SK-N-SH (cell line): Measurements from ENCODE around the gene UGCG. TPM values are rescaled to one million over a fixed set of nuclear protein-coding genes. Genes with fewer than 3 reads are reported as not detected.

Experiments
- CTCF ChIA-PET: fragments of 300-600, 350-600 bp; formaldehyde crosslinking; extraction: SDS; loops from one replicate; lab custom pipeline; 2021; lab: Yijun Ruan, JAX
- POLR2A ChIA-PET: fragments of 350-600 bp; sonication (Branson Sonifier 250); formaldehyde crosslinking; extraction: SDS; loops from one replicate; lab custom pipeline; 2020; ENCODE audit warnings: antibody characterized with exemption, inconsistent platforms; lab: Yijun Ruan, JAX
- DNase-seq: peaks from one replicate; pipeline ENCODE4 v3.0.0; 2012
- H2AFZ ChIP-seq: fragments of 200-600 bp; sonication (generic); 2 replicates; pipeline ENCODE4 v1.8.1; 2016; ENCODE audit warnings: antibody characterized with exemption, mild to moderate bottlenecking, low read depth
- H3F3A ChIP-seq: fragments of 200-600 bp; sonication (generic); replicated peaks from 2 replicates; pipeline ENCODE3; 2016; ENCODE audit warnings: antibody characterized with exemption, mild to moderate bottlenecking; ENCODE audit not compliant: insufficient read depth
- H3K27ac ChIP-seq, 2 experiments: fragments of 200-500 bp in 1 of 2; fragments of 200-600 bp in 1 of 2; sonication (Bioruptor generic) in 1 of 2; sonication (generic), shearing (Covaris generic) in 1 of 2; 2 replicates each; pipeline versions ENCODE4 v1.5.1 to v1.6.1; 2014 to 2016; ENCODE audit warnings: low read depth in 2 of 2, inconsistent platforms in 1 of 2, low read length in 1 of 2, mild to moderate bottlenecking in 1 of 2, mixed read lengths in 1 of 2
- H3K27me3 ChIP-seq: fragments of 200-600 bp; sonication (generic), shearing (Covaris generic); 2 replicates; pipeline ENCODE4 v1.6.1; 2016; ENCODE audit warnings: mixed run types; ENCODE audit not compliant: insufficient read depth
- H3K36me3 ChIP-seq, 2 experiments: fragments of 200-500 bp in 1 of 2; fragments of 200-600 bp in 1 of 2; sonication (Bioruptor generic) in 1 of 2; sonication (generic) in 1 of 2; replicated peaks in 1 of 2; 2 replicates each; pipeline versions ENCODE3 to v1.5.1; 2014 to 2016; ENCODE audit warnings: low read length in 1 of 2, mild to moderate bottlenecking in 1 of 2; ENCODE audit not compliant: insufficient read depth in 2 of 2, control insufficient read depth in 1 of 2
- H3K4me1 ChIP-seq, 2 experiments: fragments of 200-500 bp in 1 of 2; fragments of 200-600 bp in 1 of 2; sonication (Bioruptor generic) in 1 of 2; sonication (generic), shearing (Covaris generic) in 1 of 2; 2 replicates each; pipeline versions ENCODE4 v1.5.1 to v1.6.1; 2014 to 2016; ENCODE audit warnings: low read depth in 1 of 2, low read length in 1 of 2, mixed run types in 1 of 2; ENCODE audit not compliant: insufficient read depth in 2 of 2, control insufficient read depth in 1 of 2
- H3K4me2 ChIP-seq: fragments of 200-600 bp; sonication (generic), shearing (Covaris generic); 2 replicates; pipeline ENCODE4 v1.6.1; 2017; ENCODE audit warnings: mixed run types
- H3K4me3 ChIP-seq, 2 experiments: fragments of 200-500 bp in 1 of 2; fragments of 200-600 bp in 1 of 2; sonication (Bioruptor generic) in 1 of 2; sonication (generic), shearing (Covaris generic) in 1 of 2; 2 replicates each; pipeline versions ENCODE4 v1.5.1 to v1.8.1; 2014 to 2016; ENCODE audit warnings: low read depth in 2 of 2, inconsistent platforms in 1 of 2, low read length in 1 of 2, mild to moderate bottlenecking in 1 of 2, mixed read lengths in 1 of 2, moderate library complexity in 1 of 2
- H3K79me2 ChIP-seq: fragments of 200-600 bp; sonication (generic); 2 replicates; pipeline ENCODE4 v1.8.1; 2017; ENCODE audit warnings: mild to moderate bottlenecking; ENCODE audit not compliant: insufficient read depth
- H3K9ac ChIP-seq: fragments of 200-600 bp; sonication (generic); 2 replicates; pipeline ENCODE4 v1.6.1; 2017; ENCODE audit warnings: mixed run types
- H3K9me2 ChIP-seq: fragments of 200-600 bp; sonication (generic); 2 replicates; pipeline ENCODE4 v1.6.1; 2017; ENCODE audit warnings: mixed run types
- H3K9me3 ChIP-seq: fragments of 200-600 bp; sonication (generic); 2 replicates; pipeline ENCODE4 v1.6.1; 2017; ENCODE audit warnings: mixed run types, mild to moderate bottlenecking, moderate library complexity
- H4K20me1 ChIP-seq: fragments of 200-600 bp; sonication (generic); 2 replicates; pipeline ENCODE4 v1.6.1; 2017; ENCODE audit warnings: mild to moderate bottlenecking, mixed run types; ENCODE audit not compliant: insufficient read depth
- CHD2 ChIP-seq: fragments of 150-350 bp; IDR thresholded peaks from 2 replicates; pipeline ENCODE4 v1.6.1; 2018; ENCODE audit warnings: low read length; ENCODE audit not compliant: partially characterized antibody
- ELF1 ChIP-seq: IDR thresholded peaks from 2 replicates; pipeline ENCODE4 v1.4.0; 2012
- EP300 ChIP-seq, 2 experiments: IDR thresholded peaks; 2 replicates each; pipeline versions ENCODE4 v1.4.0 to v1.6.1; 2012; ENCODE audit warnings: borderline replicate concordance in 1 of 2, low read depth in 1 of 2, low read length in 1 of 2
- EZH2phosphoT487 ChIP-seq: fragments of 200-600 bp; sonication (generic); IDR thresholded peaks from 2 replicates; pipeline ENCODE4 v1.6.1; 2017; ENCODE audit warnings: low read depth, mixed run types, mild to moderate bottlenecking, antibody characterized with exemption, moderate library complexity, borderline replicate concordance
- JUND ChIP-seq: IDR thresholded peaks from 2 replicates; pipeline ENCODE4 v1.4.0; 2012
- MEF2A ChIP-seq: IDR thresholded peaks from 2 replicates; pipeline ENCODE4 v1.4.0; 2012; ENCODE audit warnings: low read depth, borderline replicate concordance
- MXI1 ChIP-seq: IDR thresholded peaks from 2 replicates; pipeline ENCODE4 v1.6.1; 2012; ENCODE audit warnings: mild to moderate bottlenecking, low read depth, low read length, improper control_type of control experiment
- NRF1 ChIP-seq: IDR thresholded peaks from 2 replicates; pipeline ENCODE4 v1.6.1; 2012; ENCODE audit warnings: low read depth, mild to moderate bottlenecking, low read length
- POLR2AphosphoS5 ChIP-seq: IDR thresholded peaks from 2 replicates; pipeline ENCODE4 v1.6.1; 2012; ENCODE audit warnings: low read depth, low read length
- RAD21 ChIP-seq: IDR thresholded peaks from 2 replicates; pipeline ENCODE4 v1.6.1; 2012; ENCODE audit warnings: mild to moderate bottlenecking, low read length
- RFX5 ChIP-seq: IDR thresholded peaks from 2 replicates; pipeline ENCODE4 v1.6.1; 2012; ENCODE audit warnings: mild to moderate bottlenecking, improper control_type of control experiment, low read length
- RXRA ChIP-seq: IDR thresholded peaks from 2 replicates; pipeline ENCODE4 v1.4.0; 2012; ENCODE audit warnings: low read depth, mild to moderate bottlenecking, borderline replicate concordance
- TAF1 ChIP-seq: IDR thresholded peaks from 2 replicates; pipeline ENCODE4 v1.6.1; 2012; ENCODE audit warnings: low read depth, mild to moderate bottlenecking, low read length, moderate library complexity, borderline replicate concordance
- TCF12 ChIP-seq: IDR thresholded peaks from 2 replicates; pipeline ENCODE4 v1.4.0; 2012
- TEAD4 ChIP-seq: IDR thresholded peaks from 2 replicates; pipeline ENCODE4 v1.4.0; 2012; ENCODE audit warnings: mild to moderate bottlenecking, borderline replicate concordance; ENCODE audit not compliant: insufficient read depth
- WGBS: methylation state at CpG from one replicate; pipeline ENCODE4 v1.1.6; 2017; ENCODE audit warnings: low lambda C conversion rate; 5-methylcytosine and 5-hydroxymethylcytosine counted together
- polyA plus RNA-seq, 3 experiments: library from polyadenylated mRNA; depleted of rRNA; stranded (reverse); fragments of >200 nt; gene quantifications; 2 replicates each; pipeline ENCODE4 v1.2.3, GENCODE V29; 2012
- TF ChIP-seq, protein P1 (sequence below): fragments of 150-350 bp; IDR thresholded peaks from 2 replicates; pipeline ENCODE4 v1.6.1; 2017; ENCODE audit warnings: antibody characterized with exemption, low read length, low read depth, borderline replicate concordance
- TF ChIP-seq, protein P2 (sequence below): fragments of 200-600 bp; sonication (generic); IDR thresholded peaks from 2 replicates; pipeline ENCODE4 v1.6.1; 2017; ENCODE audit warnings: antibody characterized with exemption, mild to moderate bottlenecking, moderate library complexity
- TF ChIP-seq, protein P3 (sequence below): IDR thresholded peaks from 2 replicates; pipeline ENCODE4 v1.4.0; 2012; ENCODE audit warnings: low read depth, borderline replicate concordance
- TF ChIP-seq, protein P4 (sequence below): IDR thresholded peaks from 2 replicates; pipeline ENCODE4 v1.4.0; 2012; ENCODE audit warnings: low read depth
- TF ChIP-seq, protein P5 (sequence below): IDR thresholded peaks from 2 replicates; pipeline ENCODE4 v1.6.1; 2012; ENCODE audit warnings: mild to moderate bottlenecking, low read depth, low read length, moderate library complexity

Gene UGCG
- polyA plus RNA-seq, 1 of the 3 experiments (the other 2 are of a cell fraction) = 20.0 TPM

DNA sequence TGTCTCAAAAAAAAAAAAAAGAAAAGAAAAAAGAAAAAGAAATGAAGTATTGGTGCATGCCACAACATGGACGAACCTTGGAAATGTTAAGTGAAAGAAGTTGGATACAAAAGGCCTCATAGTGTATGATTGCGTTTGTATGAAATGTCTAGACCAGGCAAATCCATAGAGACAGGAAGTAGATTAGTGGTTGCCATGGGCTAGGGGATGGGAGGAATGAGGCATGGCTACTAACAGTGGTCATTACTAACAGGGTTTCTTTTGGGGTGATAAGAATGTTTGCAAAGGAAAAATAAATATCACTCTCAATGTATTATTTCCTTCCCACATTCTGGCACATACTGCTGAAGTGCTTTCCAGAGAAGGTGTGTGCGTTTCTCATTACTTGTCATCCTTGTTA lies 44.1 kb downstream of the UGCG start:
- WGBS = 88% methylated on average over 3 of the region's 3 CpGs
- POLR2A ChIA-PET = no interaction called here

DNA sequence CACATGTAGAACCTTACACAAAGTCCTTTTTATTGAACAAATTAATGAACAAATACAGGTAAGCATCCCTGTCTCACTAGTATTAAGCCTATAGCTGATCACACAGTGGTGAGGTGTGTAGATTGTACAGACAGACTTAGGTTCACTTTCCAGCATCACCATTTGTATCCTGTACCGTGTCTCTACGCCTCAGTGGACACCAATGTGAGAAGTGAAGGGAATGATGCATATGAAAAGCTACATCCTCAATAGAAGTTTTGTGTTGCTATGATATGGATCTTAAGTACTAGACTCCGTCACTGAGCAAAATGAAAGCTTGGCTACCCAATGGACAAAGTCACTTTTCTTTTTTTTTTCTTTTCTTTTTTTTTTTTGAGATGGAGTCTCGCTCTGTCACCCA lies 46.6 kb downstream of the UGCG start:
- H3K27me3 ChIP-seq = no peaks in the 10 kb centered on the region
- ChIA-PET CTCF (no interaction called here), POLR2A (no interaction called here)
- H3K9me2 ChIP-seq = no peaks in the 10 kb centered on the region
- H3K9ac ChIP-seq = no peak overlapping the region
- no peaks in the 10 kb centered on the region for H3K9me3 ChIP-seq
- H3K36me3 ChIP-seq = peaks cover 0 to 2% of the 10 kb centered on the region in 2 experiments
- peaks cover 0 to 4% of the 10 kb centered on the region in 2 experiments; a peak in 1 of 4 replicates for H3K4me1 ChIP-seq
- peaks cover 10% of the 10 kb centered on the region for H3F3A ChIP-seq
- H3K27ac ChIP-seq = no peak overlapping the region
- no peak overlapping the region for H3K4me3 ChIP-seq
- H2AFZ ChIP-seq = no peak overlapping the region
- WGBS = 98% methylated on average over 4 of the region's 4 CpGs
- H3K79me2 ChIP-seq = no peaks in the 10 kb centered on the region
- H4K20me1 ChIP-seq = no peaks in the 10 kb centered on the region
- no peak for DNase-seq
- no peak overlapping the region for H3K4me2 ChIP-seq
- TF ChIP-seq, protein P1, sequence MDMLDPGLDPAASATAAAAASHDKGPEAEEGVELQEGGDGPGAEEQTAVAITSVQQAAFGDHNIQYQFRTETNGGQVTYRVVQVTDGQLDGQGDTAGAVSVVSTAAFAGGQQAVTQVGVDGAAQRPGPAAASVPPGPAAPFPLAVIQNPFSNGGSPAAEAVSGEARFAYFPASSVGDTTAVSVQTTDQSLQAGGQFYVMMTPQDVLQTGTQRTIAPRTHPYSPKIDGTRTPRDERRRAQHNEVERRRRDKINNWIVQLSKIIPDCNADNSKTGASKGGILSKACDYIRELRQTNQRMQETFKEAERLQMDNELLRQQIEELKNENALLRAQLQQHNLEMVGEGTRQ = no peak
- no peak for TF ChIP-seq MEF2A
- no peak for TF ChIP-seq EP300 (IDR thresholded peaks at IDR 0.05; ENCODE audit: borderline replicate concordance in 1 of 2, low read depth in 1 of 2, low read length in 1 of 2)
- TF ChIP-seq, protein P2, sequence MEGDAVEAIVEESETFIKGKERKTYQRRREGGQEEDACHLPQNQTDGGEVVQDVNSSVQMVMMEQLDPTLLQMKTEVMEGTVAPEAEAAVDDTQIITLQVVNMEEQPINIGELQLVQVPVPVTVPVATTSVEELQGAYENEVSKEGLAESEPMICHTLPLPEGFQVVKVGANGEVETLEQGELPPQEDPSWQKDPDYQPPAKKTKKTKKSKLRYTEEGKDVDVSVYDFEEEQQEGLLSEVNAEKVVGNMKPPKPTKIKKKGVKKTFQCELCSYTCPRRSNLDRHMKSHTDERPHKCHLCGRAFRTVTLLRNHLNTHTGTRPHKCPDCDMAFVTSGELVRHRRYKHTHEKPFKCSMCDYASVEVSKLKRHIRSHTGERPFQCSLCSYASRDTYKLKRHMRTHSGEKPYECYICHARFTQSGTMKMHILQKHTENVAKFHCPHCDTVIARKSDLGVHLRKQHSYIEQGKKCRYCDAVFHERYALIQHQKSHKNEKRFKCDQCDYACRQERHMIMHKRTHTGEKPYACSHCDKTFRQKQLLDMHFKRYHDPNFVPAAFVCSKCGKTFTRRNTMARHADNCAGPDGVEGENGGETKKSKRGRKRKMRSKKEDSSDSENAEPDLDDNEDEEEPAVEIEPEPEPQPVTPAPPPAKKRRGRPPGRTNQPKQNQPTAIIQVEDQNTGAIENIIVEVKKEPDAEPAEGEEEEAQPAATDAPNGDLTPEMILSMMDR = no peak
- TF ChIP-seq RAD21 = no peak
- TF ChIP-seq RFX5 = no peak
- TF ChIP-seq, protein P3, sequence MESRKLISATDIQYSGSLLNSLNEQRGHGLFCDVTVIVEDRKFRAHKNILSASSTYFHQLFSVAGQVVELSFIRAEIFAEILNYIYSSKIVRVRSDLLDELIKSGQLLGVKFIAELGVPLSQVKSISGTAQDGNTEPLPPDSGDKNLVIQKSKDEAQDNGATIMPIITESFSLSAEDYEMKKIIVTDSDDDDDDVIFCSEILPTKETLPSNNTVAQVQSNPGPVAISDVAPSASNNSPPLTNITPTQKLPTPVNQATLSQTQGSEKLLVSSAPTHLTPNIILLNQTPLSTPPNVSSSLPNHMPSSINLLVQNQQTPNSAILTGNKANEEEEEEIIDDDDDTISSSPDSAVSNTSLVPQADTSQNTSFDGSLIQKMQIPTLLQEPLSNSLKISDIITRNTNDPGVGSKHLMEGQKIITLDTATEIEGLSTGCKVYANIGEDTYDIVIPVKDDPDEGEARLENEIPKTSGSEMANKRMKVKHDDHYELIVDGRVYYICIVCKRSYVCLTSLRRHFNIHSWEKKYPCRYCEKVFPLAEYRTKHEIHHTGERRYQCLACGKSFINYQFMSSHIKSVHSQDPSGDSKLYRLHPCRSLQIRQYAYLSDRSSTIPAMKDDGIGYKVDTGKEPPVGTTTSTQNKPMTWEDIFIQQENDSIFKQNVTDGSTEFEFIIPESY = no peak

More for the DNA sequence above, 44.1 kb downstream of the UGCG start:
- CTCF ChIA-PET = no interaction called here
- H3K27me3 ChIP-seq = no peaks in the 10 kb centered on the region
- H3K9me3 ChIP-seq = no peaks in the 10 kb centered on the region
- no peaks in the 10 kb centered on the region for H3K79me2 ChIP-seq
- H3K4me3 ChIP-seq = no peak overlapping the region
- H3K36me3 ChIP-seq = peaks cover 0 to 20% of the 10 kb centered on the region in 2 experiments
- H3F3A ChIP-seq = peaks cover 17% of the 10 kb centered on the region
- H3K27ac ChIP-seq = peak overlapping the region in 1 of 2 experiments; percentile 28; a peak in 1 of 4 replicates
- no peak overlapping the region for H2AFZ ChIP-seq
- no peaks in the 10 kb centered on the region for H3K9me2 ChIP-seq
- H3K4me2 ChIP-seq = no peak overlapping the region
- peaks cover 0 to 4% of the 10 kb centered on the region in 2 experiments; a peak in 1 of 4 replicates for H3K4me1 ChIP-seq
- TF ChIP-seq MXI1 (no peak), EP300 (IDR thresholded peaks at IDR 0.05; ENCODE audit: borderline replicate concordance in 1 of 2, low read depth in 1 of 2, low read length in 1 of 2) (no peak), NRF1 (no peak), POLR2AphosphoS5 (no peak), TAF1 (no peak), ELF1 (no peak), TCF12 (no peak), RXRA (no peak), JUND (no peak), TEAD4 (no peak), CHD2 (no peak), EZH2phosphoT487 (no peak)
- TF ChIP-seq, protein P4, sequence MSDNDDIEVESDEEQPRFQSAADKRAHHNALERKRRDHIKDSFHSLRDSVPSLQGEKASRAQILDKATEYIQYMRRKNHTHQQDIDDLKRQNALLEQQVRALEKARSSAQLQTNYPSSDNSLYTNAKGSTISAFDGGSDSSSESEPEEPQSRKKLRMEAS = no peak
- TF ChIP-seq, protein P1 = no peak
- TF ChIP-seq, protein P5, sequence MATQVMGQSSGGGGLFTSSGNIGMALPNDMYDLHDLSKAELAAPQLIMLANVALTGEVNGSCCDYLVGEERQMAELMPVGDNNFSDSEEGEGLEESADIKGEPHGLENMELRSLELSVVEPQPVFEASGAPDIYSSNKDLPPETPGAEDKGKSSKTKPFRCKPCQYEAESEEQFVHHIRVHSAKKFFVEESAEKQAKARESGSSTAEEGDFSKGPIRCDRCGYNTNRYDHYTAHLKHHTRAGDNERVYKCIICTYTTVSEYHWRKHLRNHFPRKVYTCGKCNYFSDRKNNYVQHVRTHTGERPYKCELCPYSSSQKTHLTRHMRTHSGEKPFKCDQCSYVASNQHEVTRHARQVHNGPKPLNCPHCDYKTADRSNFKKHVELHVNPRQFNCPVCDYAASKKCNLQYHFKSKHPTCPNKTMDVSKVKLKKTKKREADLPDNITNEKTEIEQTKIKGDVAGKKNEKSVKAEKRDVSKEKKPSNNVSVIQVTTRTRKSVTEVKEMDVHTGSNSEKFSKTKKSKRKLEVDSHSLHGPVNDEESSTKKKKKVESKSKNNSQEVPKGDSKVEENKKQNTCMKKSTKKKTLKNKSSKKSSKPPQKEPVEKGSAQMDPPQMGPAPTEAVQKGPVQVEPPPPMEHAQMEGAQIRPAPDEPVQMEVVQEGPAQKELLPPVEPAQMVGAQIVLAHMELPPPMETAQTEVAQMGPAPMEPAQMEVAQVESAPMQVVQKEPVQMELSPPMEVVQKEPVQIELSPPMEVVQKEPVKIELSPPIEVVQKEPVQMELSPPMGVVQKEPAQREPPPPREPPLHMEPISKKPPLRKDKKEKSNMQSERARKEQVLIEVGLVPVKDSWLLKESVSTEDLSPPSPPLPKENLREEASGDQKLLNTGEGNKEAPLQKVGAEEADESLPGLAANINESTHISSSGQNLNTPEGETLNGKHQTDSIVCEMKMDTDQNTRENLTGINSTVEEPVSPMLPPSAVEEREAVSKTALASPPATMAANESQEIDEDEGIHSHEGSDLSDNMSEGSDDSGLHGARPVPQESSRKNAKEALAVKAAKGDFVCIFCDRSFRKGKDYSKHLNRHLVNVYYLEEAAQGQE = no peak
- no peaks in the 10 kb centered on the region for H4K20me1 ChIP-seq
- H3K9ac ChIP-seq = no peak overlapping the region
- no peak for DNase-seq
